GM19452 (cell line): ENCODE data around the gene PRRT3.
"Not testable (repeated sequence)": the region's sequence is repeated elsewhere in the genome, so short reads cannot be mapped to it uniquely, and the experiment has no call there.

Experiments used
- ATAC-seq: cut with Tn5 transposase; IDR thresholded peaks from one replicate; pipeline ENCODE4 v1.9.1; 2021; ENCODE audit not compliant: unreplicated experiment

The PRRT3 gene

DNA sequence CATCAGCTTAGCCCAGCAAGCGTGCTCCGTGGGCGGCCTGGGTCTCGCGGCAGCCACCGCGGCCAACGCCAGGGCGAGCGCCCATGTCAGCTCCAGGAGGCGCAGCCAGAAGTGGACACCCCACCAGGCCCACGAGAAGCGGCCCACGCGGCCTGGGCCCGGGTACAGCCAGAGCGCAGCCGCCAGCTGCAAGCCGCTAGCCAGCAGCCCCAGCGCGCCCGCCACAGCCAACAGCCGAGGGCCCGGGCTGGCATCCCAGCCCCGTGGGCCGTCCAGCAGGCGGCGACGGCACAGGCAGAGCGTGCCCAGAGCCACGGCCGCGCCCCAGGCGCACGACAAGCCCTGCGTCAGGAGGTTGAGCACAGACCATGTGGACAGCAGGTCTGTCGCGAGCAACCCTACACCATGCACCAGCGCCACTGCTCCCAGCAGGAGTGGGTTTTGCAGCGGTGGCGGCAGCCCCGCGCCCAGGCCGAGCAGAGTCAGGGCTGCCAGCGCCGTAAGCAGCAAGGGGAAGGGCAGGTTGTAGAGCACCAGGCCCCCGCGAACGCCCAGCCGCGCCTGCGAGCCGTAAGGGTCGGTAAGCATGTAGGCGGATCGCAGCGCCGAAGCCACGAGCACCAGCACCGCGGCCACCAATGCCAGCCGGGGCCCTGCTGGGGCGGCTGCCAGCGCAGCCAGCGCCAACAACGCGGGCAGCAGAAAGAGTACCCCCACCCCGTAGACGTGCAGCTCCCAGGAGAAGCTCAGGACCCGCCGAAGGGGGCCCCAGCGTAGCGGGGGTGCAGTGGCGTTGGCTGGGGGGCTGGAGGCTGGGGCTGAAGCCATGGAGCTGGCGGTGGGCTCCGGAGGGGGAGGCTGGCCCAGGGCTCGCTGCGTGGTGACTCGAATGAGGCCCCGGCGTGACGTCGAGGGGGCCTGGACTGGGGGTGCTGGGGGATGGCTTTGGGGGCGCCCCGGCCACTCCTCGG lies 4.9 kb downstream of the PRRT3 start:
- no peak for ATAC-seq

DNA sequence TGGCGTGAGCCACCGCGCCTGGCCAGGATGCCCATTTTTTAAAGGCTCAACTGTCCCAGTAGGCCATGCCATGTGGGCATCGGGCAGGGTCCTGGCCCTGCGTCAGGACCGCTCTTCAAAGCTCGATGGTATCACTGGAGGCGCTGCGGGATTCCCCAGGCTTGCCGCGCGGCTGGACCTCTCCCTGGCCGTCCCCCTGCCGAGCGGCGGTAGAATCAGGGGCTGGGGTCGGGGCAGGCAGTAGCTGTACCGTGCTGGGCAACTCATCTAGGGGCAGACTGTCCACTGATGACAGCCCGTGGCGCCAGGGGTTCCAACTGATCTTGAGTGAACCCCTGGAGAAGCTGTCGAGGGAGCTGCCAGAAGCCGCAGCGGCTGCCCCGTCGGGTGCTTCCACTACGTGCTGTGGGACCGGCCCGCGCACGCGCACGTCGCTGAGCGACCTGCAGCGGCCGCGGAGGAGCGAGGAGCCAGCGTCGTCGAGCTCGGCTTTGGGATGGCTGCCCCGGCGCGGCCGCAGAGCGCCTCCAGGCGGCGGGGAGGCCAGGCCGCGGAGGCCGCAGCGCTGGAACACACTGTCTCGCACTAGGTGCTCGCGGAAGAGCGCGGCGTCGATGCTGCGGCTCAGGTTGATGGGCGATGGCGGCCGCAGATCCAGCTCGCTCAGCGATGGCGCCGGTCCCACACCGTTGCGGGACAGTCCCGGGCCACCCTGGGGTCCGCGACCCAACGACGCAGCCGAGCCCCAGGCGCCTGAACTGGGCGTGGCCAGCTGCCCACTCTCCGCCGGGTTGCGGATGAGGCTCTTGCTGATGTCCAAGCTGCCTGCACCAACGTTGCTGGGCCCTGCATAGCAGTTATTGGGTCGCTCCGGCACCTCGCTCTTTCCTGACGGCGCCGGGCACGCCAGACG lies 5.8 kb downstream of the PRRT3 start:
- no peak for ATAC-seq

DNA sequence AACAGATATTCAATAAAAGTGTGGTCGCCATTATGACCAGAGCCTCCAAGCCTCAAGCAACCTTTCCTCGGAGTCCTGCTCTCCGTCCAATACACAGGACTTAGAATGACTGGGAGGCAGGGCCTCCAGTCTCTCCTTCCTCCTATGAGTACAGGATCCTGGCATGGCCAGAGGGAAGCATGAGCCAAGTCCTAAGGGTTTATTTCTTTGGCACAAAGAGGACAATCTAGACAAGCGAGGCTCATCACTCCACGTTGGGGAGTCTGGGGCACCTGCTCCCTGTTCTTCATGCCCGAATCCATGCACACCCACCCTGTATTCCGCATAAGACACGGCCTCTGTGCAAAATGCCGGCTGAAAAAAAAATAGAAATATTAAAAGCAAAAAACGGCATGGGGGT lies 6.8 kb downstream of the PRRT3 start:
- ATAC-seq = no peak

DNA sequence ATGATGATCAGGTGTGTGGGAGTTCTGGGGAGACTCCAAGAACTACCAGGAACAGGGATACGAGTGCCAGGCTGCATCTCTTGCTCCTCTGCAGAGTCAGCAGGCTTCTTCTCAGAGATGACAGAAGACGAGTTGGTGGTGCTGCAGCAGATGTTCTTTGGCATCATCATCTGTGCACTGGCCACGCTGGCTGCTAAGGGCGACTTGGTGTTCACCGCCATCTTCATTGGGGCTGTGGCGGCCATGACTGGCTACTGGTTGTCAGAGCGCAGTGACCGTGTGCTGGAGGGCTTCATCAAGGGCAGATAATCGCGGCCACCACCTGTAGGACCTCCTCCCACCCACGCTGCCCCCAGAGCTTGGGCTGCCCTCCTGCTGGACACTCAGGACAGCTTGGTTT lies 7.9 kb downstream of the PRRT3 start:
- ATAC-seq = no peak

DNA sequence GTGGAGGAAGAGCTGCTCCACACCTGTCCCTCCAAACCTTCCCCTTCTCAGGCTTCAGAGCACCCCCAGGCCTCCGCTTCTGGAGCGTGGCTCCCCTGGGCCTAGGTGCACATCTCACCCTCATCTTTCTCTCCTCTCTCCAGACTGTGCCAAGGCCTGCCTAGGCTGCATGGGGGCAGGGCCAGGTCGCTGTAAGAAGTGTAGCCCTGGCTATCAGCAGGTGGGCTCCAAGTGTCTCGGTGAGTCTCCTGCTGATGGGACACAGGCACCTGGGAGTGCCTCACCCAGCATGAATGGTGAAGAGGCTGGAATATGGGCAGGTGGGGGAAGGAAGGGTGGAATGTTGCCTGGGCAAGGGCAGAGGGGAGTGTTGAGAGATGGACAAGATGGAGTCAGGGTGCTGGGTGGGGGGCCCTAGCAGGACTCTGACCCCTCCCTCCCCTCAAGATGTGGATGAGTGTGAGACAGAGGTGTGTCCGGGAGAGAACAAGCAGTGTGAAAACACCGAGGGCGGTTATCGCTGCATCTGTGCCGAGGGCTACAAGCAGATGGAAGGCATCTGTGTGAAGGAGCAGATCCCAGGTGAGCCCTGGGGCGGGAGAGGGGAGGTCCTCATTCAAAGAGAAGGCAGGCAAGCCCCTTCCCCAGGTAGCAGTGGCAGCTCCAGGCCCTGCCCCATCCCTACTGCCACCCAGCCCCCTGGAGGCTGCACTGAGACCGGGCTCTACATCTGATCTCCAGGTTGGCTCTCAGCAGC lies 9.1 kb downstream of the PRRT3 start:
- ATAC-seq = no peak

DNA sequence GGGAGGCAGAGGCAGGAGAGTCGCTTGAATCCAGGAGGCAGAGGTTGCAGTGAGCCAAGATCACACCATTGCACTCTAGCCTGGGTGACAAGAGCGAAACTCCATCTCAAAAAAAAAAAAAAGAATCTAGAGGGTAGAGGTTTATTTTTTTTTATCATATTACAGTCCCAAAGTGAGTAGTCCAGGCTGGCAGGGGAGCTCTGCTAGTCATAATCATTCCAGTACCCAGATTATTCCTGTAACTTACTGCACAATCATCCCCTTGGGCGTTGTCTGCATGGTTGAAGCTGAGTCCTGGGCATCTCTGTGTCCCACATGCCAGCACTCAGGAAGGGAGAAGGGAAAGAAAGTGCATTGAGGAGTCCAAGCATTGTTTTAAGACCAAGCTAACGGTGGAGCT lies 10.0 kb downstream of the PRRT3 start:
- no peak for ATAC-seq

DNA sequence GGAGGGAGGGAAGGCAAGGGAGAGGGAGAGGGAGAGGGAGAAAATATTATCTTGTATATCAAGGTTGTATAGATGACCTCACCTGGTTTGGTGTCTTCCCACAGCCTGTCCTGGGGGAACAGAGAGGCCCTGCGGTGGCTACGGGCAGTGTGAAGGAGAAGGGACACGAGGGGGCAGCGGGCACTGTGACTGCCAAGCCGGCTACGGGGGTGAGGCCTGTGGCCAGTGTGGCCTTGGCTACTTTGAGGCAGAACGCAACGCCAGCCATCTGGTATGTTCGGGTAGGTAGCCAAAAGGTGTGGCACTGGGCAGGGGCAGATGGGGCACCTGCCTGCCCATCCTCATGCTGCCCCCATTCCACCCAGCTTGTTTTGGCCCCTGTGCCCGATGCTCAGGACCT lies 11.5 kb downstream of the PRRT3 start:
- ATAC-seq = no peak

DNA sequence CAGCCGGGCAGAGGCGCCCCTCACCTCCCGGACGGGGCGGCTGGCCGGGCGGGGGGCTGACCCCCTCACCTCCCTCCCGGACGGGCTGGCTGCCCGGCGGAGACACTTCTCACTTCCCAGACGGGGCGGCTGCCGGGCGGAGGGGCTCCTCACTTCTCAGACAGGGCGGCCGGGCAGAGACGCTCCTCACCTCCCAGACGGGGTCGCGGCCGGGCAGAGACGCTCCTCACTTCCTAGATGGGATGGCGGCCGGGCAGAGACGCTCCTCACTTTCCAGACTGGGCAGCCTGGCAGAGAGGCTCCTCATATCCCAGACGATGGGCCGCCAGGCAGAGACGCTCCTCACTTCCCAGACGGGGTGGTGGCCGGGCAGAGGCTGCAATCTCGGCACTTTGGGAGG lies 12.3 kb downstream of the PRRT3 start:
- ATAC-seq = not testable (repeated sequence)

DNA sequence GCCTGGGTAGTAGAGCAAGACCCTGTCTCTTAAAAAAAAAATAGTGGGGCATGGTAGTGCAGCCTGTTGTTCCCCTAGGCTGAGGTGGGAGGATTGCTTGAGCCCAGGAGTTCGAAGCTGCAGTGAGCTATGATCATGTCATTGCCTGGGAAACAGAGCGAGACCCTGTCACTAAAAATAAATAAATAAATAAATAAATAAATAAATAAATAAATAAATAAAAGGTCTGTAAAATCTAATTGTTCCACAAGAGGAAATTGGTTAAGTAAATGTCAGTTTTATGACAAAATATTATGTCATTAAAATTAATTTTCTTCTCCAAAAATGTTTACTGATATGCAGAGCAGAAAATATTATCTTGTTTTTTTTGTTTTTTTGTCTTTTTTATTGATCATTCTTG lies 13.2 kb downstream of the PRRT3 start:
- no peak for ATAC-seq

DNA sequence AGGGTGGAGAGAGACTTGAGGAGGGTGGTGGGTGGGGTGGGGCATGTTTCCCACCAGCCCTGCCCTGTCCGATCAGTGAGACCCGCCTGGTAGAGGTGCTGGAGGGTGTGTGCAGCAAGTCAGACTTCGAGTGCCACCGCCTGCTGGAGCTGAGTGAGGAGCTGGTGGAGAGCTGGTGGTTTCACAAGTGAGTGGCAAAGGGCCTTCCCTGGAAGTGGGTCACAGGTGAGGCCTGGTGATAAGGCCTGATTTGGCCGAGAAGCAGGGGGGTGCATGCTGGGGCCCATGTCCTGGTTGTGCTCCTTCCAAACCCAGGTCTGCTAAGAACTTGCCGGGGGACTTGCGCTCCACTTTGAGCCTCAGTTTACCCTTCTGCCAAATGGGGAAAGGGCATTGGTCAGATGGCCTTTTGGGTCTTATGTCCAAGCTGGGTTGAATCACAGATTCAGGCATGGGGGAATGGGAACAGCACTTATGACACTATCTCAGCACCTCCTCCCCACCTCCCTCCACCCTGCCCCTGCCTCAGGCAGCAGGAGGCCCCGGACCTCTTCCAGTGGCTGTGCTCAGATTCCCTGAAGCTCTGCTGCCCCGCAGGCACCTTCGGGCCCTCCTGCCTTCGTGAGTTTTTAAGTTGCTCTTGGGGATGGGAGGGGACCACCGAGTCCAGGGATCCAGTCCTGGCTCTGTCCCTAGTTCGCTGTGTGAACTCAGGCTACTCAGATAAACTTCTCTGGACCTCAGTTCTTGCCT lies 14.5 kb downstream of the PRRT3 start:
- no peak for ATAC-seq

DNA sequence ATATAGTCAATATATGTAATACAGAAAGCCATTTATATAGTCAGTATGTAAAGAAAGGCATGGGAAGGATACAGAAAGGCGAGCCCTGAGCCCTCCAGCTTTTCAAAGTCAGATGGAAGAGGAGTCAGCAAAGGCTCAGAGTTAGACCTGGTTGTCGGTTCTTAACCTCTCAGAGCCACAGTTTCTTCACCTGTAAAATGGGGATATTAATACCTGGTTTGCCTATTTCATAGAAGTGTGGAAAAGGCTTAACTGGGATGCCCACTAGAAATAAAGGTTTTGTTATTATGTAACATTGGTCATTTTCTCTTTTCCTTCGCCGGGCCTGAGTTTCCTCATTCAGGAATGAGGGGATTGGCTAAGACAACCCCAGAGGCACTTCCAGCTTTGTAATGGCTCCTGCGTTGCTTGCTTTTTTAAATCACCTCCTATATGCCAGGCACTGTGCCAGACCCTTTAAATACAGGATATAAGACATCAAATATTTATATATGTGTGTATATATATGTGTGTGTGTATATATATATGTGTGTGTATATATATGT lies 16.2 kb downstream of the PRRT3 start:
- ATAC-seq = no peak

DNA sequence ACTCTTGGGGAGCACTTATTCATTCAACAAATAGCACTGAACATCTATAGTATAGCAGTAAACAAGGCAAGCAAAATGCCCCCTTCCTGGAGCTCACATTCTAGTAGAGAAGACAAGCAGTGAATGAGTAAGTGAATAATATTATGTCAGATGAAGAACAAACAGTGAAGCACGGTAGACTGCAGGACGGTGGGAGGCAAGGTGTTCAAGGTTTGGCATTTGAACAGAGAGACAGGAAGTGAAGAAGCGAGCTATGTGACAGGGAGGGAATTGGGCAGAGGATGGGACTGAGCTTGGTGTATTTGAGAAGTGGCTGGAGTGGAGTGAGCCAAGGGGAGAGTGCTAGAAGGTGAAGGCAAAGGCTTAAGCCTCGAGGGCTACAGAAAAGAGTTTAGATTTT lies 17.2 kb downstream of the PRRT3 start:
- ATAC-seq = no peak

DNA sequence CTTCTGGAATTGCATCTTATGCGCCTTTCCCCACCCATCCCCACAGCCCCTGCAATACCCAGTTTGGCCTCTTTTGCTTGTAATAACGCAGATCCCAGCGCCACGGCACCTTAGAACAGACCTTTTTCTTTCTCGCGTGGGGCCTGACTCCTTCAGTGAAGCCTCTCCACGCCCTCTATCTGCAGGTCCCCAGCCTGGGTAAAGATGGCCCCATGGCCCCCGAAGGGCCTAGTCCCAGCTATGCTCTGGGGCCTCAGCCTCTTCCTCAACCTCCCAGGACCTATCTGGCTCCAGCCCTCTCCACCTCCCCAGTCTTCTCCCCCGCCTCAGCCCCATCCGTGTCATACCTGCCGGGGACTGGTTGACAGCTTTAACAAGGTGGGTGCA lies 18.0 kb downstream of the PRRT3 start:
- no peak for ATAC-seq

DNA sequence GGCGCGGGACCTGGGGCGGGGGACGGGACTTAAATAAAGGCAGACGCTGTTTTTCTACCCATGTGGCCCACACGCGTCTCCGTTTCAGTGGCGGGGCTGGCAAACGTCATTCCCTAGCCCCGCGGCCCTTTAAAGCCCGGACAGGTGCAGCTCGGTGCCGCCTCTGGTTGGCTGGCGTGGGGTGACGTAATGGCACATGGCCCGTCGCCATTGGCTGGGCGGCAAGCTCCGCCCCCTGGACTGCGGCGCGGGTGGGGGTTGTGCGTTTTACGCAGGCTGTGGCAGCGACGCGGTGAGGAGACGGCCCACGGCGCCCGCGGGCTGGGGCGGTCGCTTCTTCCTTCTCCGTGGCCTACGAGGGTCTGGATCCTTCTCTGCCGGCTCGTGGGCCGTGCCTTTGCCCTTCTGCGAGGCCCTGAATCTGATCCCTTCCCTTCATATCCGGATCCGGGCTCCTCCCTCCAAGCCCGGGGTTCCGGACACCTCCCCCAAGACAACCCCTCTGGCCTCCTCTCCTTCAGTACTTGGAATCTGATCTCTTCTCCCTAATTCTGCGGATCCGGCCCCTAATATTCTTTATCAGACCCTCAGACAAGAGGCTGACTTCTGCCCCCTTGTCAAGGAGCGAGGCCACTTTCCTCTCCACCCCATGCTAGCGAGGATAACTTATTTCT lies 18.5 kb downstream of the PRRT3 start, which contains the start of gene CRELD1:
Gene CRELD1 (plus strand): TSS at position 274 of the 674 bp plus-strand sequence. CDS start 605 bp downstream, outside the sequence.
- peak; percentile 86 for ATAC-seq

DNA sequence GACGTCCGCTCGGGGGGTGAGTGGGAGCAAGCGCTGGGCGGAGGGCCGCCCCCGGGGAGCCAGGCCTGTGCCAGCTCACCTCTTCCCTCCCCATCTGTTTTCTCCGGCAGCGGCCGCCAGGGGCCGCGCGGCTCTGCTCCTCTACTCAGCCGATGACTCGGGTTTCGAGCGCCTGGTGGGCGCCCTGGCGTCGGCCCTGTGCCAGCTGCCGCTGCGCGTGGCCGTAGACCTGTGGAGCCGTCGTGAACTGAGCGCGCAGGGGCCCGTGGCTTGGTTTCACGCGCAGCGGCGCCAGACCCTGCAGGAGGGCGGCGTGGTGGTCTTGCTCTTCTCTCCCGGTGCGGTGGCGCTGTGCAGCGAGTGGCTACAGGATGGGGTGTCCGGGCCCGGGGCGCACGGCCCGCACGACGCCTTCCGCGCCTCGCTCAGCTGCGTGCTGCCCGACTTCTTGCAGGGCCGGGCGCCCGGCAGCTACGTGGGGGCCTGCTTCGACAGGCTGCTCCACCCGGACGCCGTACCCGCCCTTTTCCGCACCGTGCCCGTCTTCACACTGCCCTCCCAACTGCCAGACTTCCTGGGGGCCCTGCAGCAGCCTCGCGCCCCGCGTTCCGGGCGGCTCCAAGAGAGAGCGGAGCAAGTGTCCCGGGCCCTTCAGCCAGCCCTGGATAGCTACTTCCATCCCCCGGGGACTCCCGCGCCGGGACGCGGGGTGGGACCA lies 19.2 kb downstream of the PRRT3 start:
- peak; percentile 73 for ATAC-seq

DNA sequence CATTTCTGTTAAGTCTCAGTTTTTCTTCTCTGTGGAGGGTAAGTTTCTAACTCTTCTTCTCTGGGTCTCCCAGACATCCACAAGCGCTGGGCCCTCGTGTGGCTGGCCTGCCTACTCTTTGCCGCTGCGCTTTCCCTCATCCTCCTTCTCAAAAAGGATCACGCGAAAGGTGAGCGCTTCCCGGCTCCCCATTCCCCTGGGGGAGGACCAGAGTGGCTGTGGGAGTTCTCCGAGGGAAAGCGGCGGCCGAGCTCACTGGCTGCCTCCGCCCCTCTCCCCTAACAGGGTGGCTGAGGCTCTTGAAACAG lies 19.7 kb downstream of the PRRT3 start:
- ATAC-seq = no peak

DNA sequence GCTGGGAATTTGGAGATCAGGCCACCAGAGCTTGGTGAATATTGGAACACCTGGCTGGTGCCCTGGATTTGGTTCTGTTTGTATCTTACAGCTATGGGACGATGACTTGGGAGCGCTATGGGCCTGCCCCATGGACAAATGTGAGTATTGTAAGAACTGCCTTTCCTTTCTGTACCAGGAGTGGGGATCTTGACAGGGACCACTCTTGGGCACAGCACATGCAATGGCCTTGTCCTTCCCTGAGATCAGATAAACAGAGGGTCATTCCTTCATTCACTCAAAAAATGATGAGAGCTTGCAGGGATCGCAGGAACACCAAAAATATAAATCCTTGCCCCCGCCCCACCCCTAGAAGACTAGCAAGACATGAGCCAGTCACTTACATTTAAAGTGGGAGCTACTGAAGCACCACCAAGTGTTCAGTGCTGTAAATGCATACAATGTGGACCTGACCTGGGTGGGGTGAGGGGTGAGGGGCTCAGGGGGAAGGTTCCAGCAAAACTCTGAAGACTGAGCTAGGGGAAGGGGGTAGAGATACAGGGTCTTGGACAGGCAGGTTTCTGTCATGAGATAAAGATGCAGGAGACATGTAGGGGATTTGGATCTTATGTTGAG lies 21.3 kb downstream of the PRRT3 start:
- ATAC-seq = no peak

DNA sequence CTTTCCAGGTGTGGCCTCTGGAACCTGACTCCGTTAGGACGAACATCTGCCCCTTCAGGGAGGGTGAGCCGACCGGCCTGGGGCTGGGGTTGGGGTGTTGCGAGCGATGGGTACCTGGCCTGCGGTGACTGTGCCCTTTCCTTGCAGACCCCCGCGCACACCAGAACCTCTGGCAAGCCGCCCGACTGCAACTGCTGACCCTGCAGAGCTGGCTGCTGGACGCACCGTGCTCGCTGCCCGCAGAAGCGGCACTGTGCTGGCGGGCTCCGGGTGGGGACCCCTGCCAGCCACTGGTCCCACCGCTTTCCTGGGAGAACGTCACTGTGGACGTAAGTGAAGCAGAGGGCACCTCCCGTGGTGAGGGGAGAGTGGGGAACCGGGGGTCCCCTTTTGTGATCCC lies 24.1 kb downstream of the PRRT3 start:
- no peak for ATAC-seq
